ENCODE data around the gene EBP.
"Not testable (repeated sequence)": the region's sequence is repeated elsewhere in the genome, so short reads cannot be mapped to it uniquely, and the experiment has no call there.

Gene EBP

DNA sequence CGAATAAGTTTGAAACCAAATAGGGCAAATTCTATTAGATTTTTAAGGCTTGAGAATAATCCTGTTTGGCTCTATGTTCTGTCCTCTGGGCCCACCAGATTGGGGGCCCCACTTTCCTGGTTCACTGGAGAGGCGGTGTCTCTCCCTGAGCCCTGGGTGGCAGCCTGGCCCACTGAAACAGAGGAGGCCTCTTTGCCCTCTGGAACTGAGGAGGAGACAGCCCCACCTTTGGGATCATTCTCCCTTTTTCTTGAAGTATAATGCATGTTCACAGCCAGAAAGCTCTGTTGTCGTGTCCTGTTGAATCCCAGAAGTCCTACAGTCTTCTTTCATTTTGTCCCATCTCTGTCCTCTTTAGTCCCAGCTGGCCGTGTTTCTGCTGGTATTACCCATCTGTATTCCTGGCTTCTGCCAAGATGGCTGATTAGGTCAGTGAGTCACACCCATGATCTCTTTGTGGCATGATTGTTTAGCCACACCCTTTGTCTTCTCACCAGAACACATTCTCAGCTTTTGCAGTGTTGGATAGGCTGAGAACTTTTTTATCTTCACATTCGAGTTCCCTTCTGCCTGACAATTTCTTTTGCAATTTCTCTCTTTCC lies 9.9 kb downstream of the EBP start:
- no peak for DNase-seq

DNA sequence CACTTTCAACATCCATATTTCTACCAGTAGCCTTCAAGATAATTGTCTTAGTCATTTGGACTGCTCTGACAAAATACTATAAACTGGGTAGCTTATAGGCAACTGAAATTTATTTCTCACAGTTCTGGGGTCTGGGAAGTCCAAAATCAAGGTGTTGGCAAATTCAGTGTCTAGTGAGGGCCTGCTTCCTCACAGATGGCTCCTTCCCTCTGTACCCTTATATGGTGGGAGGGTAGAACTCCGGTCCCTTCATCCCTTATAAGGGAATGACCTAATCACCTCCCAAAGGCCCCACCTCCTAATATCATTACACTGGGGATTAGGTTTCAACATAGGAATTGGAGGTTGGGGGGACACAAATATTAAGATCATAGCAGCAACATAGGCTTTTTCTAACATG lies 10.6 kb downstream of the EBP start:
- DNase-seq = no peak

DNA sequence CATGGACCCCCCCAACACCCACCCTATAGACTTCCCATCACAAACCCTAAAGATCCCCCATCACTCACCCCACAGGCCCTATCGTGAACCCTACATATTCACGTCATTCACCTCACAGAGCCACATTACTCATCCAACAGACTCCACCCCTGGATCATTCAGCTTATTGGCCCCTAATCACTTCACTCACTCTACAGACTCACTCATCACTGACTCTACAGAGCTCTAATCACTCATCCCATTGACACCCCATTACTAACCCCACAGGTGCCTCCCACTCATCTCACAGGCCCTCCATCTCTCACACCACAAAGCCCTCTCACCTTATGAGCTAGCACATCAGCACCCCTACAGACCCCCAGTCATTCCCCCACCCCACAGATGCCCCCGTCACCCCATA lies 11.6 kb downstream of the EBP start:
- DNase-seq = no peak

DNA sequence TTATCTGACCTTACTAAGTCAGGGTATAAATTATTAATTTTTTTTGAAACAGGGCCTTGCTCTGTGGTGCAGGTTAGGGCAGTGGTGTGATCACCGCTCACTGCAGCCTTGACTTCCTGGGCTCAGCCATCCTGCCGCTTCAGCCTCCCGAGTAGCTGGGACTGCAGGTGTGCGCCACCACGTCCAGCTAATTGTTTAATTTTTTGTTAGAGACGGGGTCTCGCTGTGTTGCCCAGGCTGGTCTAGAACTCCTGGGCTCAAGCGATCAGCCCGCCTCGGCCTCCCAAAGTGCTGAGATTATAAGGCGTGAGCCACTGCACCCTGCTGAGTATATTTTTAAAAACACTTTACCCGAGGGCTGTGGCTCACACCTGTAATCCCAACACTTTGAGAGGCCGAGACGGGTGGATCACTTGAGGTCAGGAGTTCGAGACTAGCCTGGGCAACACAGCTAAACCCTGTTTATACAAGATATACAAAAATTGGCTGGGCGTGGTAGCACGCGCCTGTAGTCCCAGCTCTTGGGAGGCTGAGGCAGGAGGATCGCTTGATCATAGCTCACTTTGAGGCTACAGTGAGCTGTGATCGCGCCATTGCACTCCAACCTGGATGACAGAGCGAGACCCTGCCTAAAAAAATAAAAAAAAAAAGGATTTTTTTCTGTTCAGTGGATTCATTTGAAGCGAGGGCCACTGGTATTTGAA lies 17.2 kb downstream of the EBP start:
- DNase-seq = no peak

DNA sequence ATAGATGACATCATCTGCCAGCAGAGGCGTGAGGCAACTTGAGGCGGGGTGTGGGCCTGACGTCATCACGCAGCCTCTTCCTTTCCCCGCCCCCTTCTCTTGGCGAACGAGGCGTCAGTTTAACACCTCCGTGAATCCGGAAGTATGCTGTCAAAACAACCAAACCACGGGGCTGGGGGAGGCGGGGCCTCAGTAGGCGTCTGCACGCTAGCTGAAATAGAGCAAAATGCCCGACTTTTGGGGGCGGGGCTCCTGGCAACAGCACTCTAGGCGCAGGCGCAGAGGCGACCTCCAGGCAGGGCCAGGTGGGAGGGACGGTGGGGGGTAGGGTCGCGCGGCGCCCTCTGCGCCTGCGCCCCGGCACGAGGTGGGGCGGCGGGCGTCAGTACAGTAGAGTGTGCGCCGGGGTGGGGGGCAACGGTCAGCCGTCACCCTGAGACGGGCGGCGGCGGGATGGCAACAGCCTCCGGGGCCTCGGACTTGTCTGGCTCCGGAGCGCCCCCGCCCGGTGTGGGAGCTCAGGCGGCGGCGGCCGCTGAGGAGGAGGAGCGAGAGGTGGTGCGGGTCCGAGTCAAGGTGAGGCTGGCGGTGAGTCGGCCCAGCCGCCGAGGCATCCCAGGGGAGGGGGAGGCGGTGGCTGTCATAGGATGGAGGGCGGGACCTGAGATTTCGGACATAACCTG lies 17.9 kb downstream of the EBP start, which contains the start of gene TBC1D25:
Gene TBC1D25, plus strand, starts transcription at position 370 of the 683 bp plus-strand sequence. Its CDS starts 84 bp downstream, at position 454.
- peak; percentile 96 for DNase-seq

DNA sequence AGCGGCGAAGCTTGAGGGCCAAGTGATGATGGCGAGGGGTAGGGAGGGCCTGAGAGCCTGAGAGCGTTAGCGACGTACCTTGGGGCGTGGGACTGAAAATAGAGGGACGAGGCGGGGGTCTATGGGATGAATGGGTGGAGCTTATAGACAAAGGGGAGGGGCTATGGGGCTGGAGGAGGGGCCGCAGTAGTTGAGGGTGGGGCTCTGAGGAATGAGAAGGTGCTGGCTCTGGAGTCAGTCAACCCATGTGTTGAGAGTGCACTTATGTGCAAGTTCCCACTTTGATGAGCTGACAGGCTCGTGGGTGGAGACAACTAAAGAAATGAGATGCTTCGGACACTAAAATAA lies 18.4 kb downstream of the EBP start:
- DNase-seq = no peak

DNA sequence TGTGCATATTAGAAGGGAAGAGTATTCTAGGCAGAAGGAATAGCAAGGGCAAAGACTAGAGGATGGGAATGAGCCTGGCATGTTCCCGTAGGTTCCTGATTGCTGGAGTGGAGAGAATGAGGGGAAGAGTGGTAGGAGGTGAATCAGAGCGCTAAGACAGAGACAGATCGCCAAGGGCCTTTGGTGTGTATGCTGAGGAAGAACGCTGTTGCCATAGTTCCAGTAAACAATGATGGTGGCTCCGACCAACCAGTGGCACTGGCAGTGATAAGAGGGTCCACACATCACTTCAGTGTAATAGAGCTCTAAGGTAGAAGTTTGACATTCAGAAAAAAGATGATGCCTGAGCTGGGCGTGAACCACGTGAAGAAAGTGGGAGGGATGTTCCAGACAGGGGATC lies 18.9 kb downstream of the EBP start:
- no peak for DNase-seq

DNA sequence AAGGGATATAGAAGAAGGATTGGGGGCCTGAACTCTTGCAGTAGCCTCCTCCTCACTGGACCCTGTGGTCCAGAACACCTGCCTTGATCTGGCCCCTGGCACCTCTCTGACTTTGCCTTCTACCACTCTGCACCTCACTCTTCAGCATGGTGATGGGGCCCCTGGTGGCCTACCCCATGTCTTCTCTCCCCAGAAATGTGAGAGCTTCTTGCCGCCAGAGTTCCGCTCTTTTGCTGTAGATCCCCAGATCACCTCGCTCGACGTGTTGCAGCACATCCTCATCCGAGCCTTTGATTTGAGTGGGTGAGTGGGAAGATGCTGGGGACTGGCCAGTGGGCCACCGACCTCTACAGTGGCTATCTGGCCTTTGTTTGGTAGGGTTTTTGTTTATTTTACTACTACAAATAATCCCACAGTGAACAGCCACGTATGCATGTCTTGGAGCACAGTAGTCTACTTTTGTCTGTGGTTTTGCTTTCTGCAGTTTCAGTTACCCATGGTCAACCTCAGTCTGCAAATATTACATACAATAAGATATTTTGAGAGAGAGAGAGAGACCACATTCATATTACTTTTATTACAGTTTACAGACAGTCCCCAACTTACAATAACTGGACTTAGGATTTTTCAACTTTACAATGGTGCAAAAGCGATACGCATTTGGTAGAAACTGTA lies 19.7 kb downstream of the EBP start:
- no peak for DNase-seq

DNA sequence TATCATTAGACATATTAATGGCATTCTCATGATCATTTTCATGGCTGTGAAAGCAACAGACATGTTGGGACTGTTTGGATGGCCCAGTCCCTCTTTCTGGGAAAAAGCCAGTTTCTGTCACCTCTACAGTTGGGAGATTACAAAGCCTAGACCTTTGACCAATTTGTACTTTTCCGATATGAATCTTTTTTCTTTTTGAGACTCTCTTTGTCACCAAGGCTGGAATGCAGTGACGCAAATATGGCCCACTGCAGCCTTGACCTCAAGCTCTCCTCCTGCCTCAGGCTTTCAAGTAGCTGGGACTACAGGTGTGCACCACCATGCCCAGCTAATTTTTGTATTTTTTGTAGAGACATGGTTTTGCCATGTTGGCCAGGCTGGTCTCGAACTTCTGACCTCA lies 27.3 kb downstream of the EBP start:
- no peak for DNase-seq

DNA sequence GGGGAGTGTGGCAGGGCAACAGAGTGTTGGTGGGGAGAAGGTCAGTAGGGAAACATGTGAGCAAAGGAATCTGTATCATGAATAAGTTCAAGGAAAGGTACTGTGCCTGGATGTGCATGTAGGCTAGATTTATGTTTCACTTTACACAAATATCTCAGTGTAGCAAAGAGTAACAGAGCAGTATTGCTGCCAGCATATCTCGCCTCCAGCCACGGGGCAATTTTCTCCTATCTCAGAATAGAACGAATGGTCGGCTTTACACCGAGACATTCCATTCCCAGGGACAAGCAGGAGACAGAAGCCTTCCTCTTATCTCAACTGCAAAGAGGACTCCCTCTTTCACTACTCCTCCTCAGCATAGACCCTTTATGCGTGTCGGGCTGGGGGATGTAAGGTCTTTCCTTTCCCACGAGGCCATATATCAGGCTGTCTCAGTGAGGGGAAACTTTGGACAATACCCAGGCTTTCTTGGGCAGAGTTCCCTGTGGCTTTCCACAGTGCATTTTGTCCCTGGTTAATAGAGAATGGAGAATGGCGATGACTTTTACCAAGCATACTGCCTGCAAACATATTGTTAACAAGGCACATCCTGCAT lies 34.2 kb downstream of the EBP start:
- DNase-seq = not testable (repeated sequence)

DNA sequence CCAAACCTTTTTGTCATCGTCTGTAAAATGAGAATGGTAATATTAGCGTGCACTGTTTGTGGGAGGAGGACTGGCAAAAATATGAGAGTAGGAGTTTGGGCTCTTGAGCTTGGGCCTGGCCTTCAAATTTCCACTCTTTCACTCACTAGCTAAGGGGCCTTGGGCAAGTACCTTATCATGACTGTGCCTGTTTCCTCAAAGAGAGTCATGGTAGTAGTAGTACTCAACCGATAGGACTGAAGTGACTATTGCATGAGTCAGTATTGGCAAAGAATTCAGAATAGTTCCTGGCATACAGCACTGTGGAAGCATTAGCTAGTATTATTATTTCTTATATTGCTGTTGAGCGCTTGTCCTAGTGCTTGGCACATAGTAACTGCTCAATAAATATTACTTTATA lies 36.7 kb downstream of the EBP start:
- DNase-seq = no peak

DNA sequence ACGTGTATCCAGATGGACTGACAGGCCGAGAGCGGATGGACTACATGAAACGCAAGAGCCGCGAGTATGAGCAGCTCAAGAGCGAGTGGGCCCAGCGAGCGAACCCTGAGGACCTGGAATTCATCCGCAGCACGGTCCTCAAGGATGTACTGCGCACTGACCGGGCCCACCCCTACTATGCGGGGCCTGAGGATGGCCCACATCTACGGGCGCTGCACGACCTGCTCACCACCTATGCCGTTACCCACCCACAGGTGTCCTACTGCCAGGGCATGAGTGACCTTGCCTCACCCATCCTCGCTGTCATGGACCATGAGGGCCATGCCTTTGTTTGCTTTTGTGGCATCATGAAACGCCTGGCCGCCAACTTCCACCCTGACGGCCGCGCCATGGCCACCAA lies 38.0 kb downstream of the EBP start:
- no peak for DNase-seq

DNA sequence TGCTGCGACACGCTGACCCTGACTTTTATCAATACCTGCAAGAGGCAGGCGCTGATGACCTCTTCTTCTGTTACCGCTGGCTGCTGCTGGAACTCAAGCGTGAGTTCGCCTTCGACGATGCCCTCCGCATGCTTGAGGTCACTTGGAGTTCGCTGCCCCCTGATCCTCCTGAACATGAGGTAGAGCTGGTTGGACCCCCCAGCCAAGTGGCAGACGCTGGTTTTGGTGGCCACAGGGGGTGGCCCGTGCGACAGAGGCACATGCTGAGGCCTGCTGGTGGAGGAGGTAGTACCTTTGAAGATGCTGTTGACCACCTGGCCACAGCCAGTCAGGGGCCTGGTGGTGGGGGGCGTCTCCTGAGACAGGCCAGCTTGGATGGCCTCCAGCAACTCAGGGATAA lies 38.4 kb downstream of the EBP start:
- DNase-seq = no peak

DNA sequence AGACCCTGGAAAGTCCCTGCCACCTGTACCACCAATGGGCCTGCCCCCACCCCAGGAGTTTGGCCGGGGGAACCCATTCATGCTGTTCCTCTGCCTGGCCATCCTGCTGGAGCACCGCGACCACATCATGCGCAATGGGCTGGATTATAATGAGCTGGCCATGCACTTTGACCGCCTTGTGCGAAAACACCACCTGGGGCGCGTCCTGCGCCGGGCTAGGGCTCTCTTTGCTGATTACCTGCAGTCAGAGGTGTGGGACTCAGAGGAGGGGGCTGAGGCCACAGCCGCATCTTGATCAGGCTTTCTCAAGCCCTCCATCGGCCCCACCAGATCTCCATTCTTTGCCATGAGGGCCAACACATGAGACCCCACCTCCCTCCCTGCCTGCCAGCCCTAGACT lies 39.1 kb downstream of the EBP start:
- DNase-seq = no peak

DNA sequence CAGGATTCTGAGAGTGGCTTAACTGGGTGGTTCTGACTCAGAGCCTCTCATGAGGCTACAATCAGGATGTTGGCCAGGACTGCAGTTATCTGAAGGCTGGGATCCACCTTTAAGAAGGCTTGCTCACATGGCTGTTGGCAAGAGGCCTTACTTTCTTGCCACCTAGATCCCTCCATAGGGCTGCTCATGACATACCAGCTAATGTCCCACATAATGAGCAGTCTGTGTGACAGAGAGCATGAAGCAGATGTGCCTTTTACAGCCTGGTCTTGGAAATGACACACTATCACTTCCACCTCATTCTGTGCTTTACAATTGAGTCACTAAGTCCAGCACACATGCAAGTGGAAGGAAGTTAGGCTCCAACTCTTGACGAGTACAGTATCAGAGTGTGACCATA lies 48.4 kb downstream of the EBP start:
- no peak for DNase-seq

DNA sequence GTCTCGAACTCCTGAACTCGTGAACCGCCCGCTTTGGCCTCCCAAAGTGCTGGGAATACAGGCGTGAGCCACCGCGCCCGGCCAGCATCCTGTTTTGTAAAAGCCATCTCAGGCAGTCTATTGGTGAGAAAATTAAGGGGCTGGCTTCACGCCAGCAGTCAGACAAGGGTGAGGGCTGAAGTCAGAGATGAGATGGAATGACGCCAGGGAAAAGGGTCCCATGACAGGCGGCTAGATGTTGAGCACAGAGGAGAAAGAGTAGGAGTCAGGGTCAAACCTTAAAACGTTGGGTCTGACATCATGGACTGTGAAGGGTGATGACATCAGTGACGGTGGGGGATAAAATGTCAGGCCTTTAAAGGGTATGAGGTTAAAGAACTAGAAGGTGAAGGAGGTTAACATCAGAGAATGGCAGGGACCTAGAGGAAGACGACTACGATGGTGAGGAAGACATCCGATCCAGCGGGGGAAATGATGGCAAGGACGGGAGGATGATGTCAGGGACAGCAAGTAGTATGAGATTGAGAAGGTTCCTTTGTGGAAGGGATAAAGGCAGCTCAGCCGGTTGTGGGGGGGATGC lies 52.2 kb downstream of the EBP start:
- peak; percentile 34 for DNase-seq

DNA sequence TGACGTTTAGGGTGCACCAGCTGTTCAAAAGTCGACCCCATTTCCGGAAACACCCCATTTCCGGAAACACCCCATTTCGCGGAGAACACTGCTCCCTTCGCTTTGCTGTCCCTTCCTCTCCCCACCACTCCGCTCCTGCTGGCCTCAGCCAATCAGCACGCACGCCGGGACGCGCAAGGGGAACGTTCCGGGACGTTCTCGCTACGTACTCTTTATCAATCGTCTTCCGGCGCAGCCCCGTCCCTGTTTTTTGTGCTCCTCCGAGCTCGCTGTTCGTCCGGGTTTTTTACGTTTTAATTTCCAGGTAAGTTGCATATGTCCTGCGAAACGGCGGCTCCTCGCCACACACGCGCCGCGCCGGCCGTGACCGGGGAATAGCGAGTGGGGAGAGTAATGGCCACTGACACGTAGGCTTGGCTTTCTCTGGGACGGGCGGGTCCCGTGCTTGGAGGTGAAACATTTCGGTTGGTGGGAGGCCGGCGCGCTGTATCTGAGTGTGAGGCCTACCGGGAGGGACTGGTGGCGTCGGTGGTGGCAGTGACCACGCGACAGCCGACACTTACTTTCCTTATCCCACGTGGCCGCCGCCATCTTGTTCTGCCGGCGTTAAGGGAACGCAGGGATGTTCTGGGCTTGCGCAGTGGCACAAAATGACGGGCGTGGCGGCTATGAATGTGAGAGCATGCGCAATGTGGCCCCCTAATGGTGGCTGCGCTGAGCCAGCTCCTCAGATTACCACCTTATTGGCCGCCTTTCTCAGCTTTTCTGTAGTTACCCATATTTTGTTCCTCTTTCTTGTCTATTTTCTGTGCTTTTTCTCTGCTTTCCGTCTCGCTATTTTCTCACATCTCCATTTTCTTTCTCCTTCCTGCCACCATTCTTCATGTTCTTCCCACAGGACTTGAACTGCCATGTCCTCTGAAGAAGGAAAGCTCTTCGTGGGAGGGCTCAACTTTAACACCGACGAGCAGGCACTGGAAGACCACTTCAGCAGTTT lies 53.0 kb downstream of the EBP start, which contains the start of gene RBM3:
Gene RBM3, plus strand, starts transcription at position 215 of the 997 bp plus-strand sequence. Its CDS starts 697 bp downstream, at position 912.
- DNase-seq = peak; percentile 96

DNA sequence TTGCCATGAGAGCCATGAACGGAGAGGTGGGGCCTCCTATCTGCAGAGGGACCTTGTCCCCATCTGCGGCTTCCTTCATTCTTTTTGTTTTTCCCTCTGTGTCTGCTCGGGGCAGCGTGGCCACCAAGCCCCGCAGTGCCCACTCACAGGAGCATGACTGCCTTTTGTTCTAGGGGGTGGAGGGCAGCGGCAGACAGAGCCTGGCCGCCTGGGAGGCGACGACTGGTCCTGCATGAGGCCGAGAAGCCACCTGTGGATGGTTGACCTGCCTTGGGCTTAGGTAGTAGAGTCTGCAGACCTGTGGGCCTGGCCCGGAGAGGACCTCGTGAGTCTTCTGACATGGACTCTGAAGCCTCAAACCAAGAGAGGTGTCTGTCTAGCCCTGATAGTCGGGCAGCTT lies 54.0 kb downstream of the EBP start:
- no peak for DNase-seq

DNA sequence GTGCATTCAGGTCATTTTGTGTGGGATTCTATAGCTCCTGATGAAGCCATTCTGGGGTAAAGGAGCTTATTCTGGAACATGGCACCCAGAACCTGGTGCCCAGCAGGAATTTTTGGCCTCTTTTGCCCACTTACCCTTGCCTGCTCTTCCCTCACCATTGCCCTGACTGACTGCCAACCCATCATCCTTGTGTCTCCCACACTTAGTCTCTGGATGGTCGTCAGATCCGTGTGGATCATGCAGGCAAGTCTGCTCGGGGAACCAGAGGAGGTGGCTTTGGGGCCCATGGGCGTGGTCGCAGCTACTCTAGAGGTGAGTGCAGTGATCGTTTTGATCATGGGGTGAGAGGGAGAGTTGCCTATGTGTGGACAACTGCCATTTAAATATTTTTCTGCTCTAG lies 54.5 kb downstream of the EBP start:
- DNase-seq = no peak

Measured in right hindlimb (tissue), 1 donor.